SK-N-SH (cell line): Measurements from ENCODE around the gene TRMT44. TPM values are rescaled to one million over a fixed set of nuclear protein-coding genes. Genes with fewer than 3 reads are reported as not detected.

Source experiments
- CTCF ChIA-PET: fragments of 300-600, 350-600 bp; formaldehyde crosslinking; extraction: SDS; loops from one replicate; lab custom pipeline; 2021; lab: Yijun Ruan, JAX
- POLR2A ChIA-PET: fragments of 350-600 bp; sonication (Branson Sonifier 250); formaldehyde crosslinking; extraction: SDS; loops from one replicate; lab custom pipeline; 2020; ENCODE audit warnings: antibody characterized with exemption, inconsistent platforms; lab: Yijun Ruan, JAX
- DNase-seq: peaks from one replicate; pipeline ENCODE4 v3.0.0; 2012
- H2AFZ ChIP-seq: fragments of 200-600 bp; sonication (generic); 2 replicates; pipeline ENCODE4 v1.8.1; 2016; ENCODE audit warnings: antibody characterized with exemption, mild to moderate bottlenecking, low read depth
- H3F3A ChIP-seq: fragments of 200-600 bp; sonication (generic); replicated peaks from 2 replicates; pipeline ENCODE3; 2016; ENCODE audit warnings: antibody characterized with exemption, mild to moderate bottlenecking; ENCODE audit not compliant: insufficient read depth
- H3K27ac ChIP-seq, 2 experiments: fragments of 200-500 bp in 1 of 2; fragments of 200-600 bp in 1 of 2; sonication (Bioruptor generic) in 1 of 2; sonication (generic), shearing (Covaris generic) in 1 of 2; 2 replicates each; pipeline versions ENCODE4 v1.5.1 to v1.6.1; 2014 to 2016; ENCODE audit warnings: low read depth in 2 of 2, inconsistent platforms in 1 of 2, low read length in 1 of 2, mild to moderate bottlenecking in 1 of 2, mixed read lengths in 1 of 2
- H3K27me3 ChIP-seq: fragments of 200-600 bp; sonication (generic), shearing (Covaris generic); 2 replicates; pipeline ENCODE4 v1.6.1; 2016; ENCODE audit warnings: mixed run types; ENCODE audit not compliant: insufficient read depth
- H3K36me3 ChIP-seq, 2 experiments: fragments of 200-500 bp in 1 of 2; fragments of 200-600 bp in 1 of 2; sonication (Bioruptor generic) in 1 of 2; sonication (generic) in 1 of 2; replicated peaks in 1 of 2; 2 replicates each; pipeline versions ENCODE3 to v1.5.1; 2014 to 2016; ENCODE audit warnings: low read length in 1 of 2, mild to moderate bottlenecking in 1 of 2; ENCODE audit not compliant: insufficient read depth in 2 of 2, control insufficient read depth in 1 of 2
- H3K4me1 ChIP-seq, 2 experiments: fragments of 200-500 bp in 1 of 2; fragments of 200-600 bp in 1 of 2; sonication (Bioruptor generic) in 1 of 2; sonication (generic), shearing (Covaris generic) in 1 of 2; 2 replicates each; pipeline versions ENCODE4 v1.5.1 to v1.6.1; 2014 to 2016; ENCODE audit warnings: low read depth in 1 of 2, low read length in 1 of 2, mixed run types in 1 of 2; ENCODE audit not compliant: insufficient read depth in 2 of 2, control insufficient read depth in 1 of 2
- H3K4me2 ChIP-seq: fragments of 200-600 bp; sonication (generic), shearing (Covaris generic); 2 replicates; pipeline ENCODE4 v1.6.1; 2017; ENCODE audit warnings: mixed run types
- H3K4me3 ChIP-seq, 2 experiments: fragments of 200-500 bp in 1 of 2; fragments of 200-600 bp in 1 of 2; sonication (Bioruptor generic) in 1 of 2; sonication (generic), shearing (Covaris generic) in 1 of 2; 2 replicates each; pipeline versions ENCODE4 v1.5.1 to v1.8.1; 2014 to 2016; ENCODE audit warnings: low read depth in 2 of 2, inconsistent platforms in 1 of 2, low read length in 1 of 2, mild to moderate bottlenecking in 1 of 2, mixed read lengths in 1 of 2, moderate library complexity in 1 of 2
- H3K79me2 ChIP-seq: fragments of 200-600 bp; sonication (generic); 2 replicates; pipeline ENCODE4 v1.8.1; 2017; ENCODE audit warnings: mild to moderate bottlenecking; ENCODE audit not compliant: insufficient read depth
- H3K9ac ChIP-seq: fragments of 200-600 bp; sonication (generic); 2 replicates; pipeline ENCODE4 v1.6.1; 2017; ENCODE audit warnings: mixed run types
- H3K9me2 ChIP-seq: fragments of 200-600 bp; sonication (generic); 2 replicates; pipeline ENCODE4 v1.6.1; 2017; ENCODE audit warnings: mixed run types
- H3K9me3 ChIP-seq: fragments of 200-600 bp; sonication (generic); 2 replicates; pipeline ENCODE4 v1.6.1; 2017; ENCODE audit warnings: mixed run types, mild to moderate bottlenecking, moderate library complexity
- H4K20me1 ChIP-seq: fragments of 200-600 bp; sonication (generic); 2 replicates; pipeline ENCODE4 v1.6.1; 2017; ENCODE audit warnings: mild to moderate bottlenecking, mixed run types; ENCODE audit not compliant: insufficient read depth
- FOSL2 ChIP-seq: IDR thresholded peaks from 2 replicates; pipeline ENCODE4 v1.4.0; 2012; ENCODE audit warnings: low read depth, mild to moderate bottlenecking, moderate library complexity, borderline replicate concordance
- FOXJ3 ChIP-seq: sonication (generic); formaldehyde crosslinking; IDR thresholded peaks from 2 replicates; pipeline ENCODE4 v1.5.1; 2020; ENCODE audit warnings: mild to moderate bottlenecking, missing genetic modification reagents
- GABPA ChIP-seq: IDR thresholded peaks from 2 replicates; pipeline ENCODE4 v1.4.0; 2012; ENCODE audit warnings: low read depth, mild to moderate bottlenecking
- GATA2 ChIP-seq: sonication (generic); formaldehyde crosslinking; IDR thresholded peaks from 2 replicates; pipeline ENCODE4 v1.5.0; 2020; ENCODE audit warnings: mild to moderate bottlenecking, missing genetic modification reagents
- JUND ChIP-seq: IDR thresholded peaks from 2 replicates; pipeline ENCODE4 v1.4.0; 2012
- MEF2A ChIP-seq: IDR thresholded peaks from 2 replicates; pipeline ENCODE4 v1.4.0; 2012; ENCODE audit warnings: low read depth, borderline replicate concordance
- NRF1 ChIP-seq: IDR thresholded peaks from 2 replicates; pipeline ENCODE4 v1.6.1; 2012; ENCODE audit warnings: low read depth, mild to moderate bottlenecking, low read length
- POLR2AphosphoS5 ChIP-seq: IDR thresholded peaks from 2 replicates; pipeline ENCODE4 v1.6.1; 2012; ENCODE audit warnings: low read depth, low read length
- RAD21 ChIP-seq: IDR thresholded peaks from 2 replicates; pipeline ENCODE4 v1.6.1; 2012; ENCODE audit warnings: mild to moderate bottlenecking, low read length
- RCOR1 ChIP-seq: fragments of 150-350 bp; IDR thresholded peaks from 2 replicates; pipeline ENCODE4 v1.6.1; 2017; ENCODE audit warnings: antibody characterized with exemption, low read length
- TCF12 ChIP-seq: IDR thresholded peaks from 2 replicates; pipeline ENCODE4 v1.4.0; 2012
- TEAD4 ChIP-seq: IDR thresholded peaks from 2 replicates; pipeline ENCODE4 v1.4.0; 2012; ENCODE audit warnings: mild to moderate bottlenecking, borderline replicate concordance; ENCODE audit not compliant: insufficient read depth
- YY1 ChIP-seq: IDR thresholded peaks from 2 replicates; pipeline ENCODE4 v1.4.0; 2012; ENCODE audit warnings: low read depth, mild to moderate bottlenecking
- WGBS: methylation state at CpG from one replicate; pipeline ENCODE4 v1.1.6; 2017; ENCODE audit warnings: low lambda C conversion rate; 5-methylcytosine and 5-hydroxymethylcytosine counted together
- polyA plus RNA-seq, 3 experiments: library from polyadenylated mRNA; depleted of rRNA; stranded (reverse); fragments of >200 nt; gene quantifications; 2 replicates each; pipeline ENCODE4 v1.2.3, GENCODE V29; 2012
- TF ChIP-seq, protein P1 (sequence below): IDR thresholded peaks from 2 replicates; pipeline ENCODE4 v1.4.0; 2012; ENCODE audit warnings: low read depth, borderline replicate concordance
- TF ChIP-seq, protein P2 (sequence below): IDR thresholded peaks from 2 replicates; pipeline ENCODE4 v1.4.0; 2012; ENCODE audit warnings: low read depth
- TF ChIP-seq, protein P3 (sequence below): IDR thresholded peaks from 2 replicates; pipeline ENCODE4; 2012
- TF ChIP-seq, protein P4 (sequence below): fragments of 150-350 bp; IDR thresholded peaks from 2 replicates; pipeline ENCODE4 v1.6.1; 2016; ENCODE audit warnings: mild to moderate bottlenecking, low read depth, low read length
- TF ChIP-seq, protein P5 (sequence below): IDR thresholded peaks from 2 replicates; pipeline ENCODE4 v1.6.1; 2012; ENCODE audit warnings: mild to moderate bottlenecking, low read depth, low read length, moderate library complexity
- TF ChIP-seq, protein P6 (sequence below): fragments of 200-600 bp; sonication (generic); IDR thresholded peaks from 2 replicates; pipeline ENCODE4 v1.6.1; 2017; ENCODE audit warnings: antibody characterized with exemption, mild to moderate bottlenecking, moderate library complexity

The TRMT44 gene
- polyA plus RNA-seq, 1 of the 3 experiments (the other 2 are of a cell fraction) = 6.0 TPM

DNA sequence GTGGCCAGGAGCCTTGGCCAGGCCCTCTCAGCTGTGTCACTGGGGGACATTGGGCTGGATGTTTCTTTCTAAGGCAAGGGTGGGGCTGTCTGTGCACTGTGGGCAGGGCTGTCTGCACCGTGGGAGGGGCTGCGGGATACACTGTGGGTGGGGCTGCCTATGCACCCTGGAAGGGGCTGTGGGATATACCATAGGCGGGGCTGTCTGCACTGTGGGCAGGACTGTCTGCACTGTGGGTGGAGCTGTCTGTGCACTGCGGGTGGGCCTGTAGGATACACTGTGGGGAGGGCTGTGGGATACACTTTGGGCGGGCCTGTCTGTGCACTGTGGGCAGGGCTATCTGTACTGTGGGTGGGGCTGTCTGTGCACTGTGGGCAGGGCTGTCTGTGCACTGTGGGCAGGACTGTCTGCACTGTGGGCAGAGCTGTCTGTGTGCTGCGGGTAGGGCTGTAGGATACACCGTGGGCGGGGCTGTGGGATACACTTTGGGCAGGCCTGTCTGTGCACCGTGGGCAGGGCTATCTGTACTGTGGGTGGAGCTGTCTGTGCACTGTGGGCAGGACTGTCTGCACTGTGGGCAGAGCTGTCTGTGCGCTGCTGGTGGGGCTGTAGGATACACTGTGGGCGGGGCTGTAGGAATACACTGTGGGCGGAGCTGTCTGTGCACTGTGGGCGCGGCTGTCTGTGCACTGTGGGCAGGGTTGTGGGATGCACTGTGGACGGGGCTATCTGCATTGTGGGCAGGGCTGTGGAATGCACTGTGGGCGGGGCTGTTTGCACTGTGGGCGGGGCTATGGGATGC lies 31.1 kb upstream of the TRMT44 start (continued):
- TF ChIP-seq, protein P1, sequence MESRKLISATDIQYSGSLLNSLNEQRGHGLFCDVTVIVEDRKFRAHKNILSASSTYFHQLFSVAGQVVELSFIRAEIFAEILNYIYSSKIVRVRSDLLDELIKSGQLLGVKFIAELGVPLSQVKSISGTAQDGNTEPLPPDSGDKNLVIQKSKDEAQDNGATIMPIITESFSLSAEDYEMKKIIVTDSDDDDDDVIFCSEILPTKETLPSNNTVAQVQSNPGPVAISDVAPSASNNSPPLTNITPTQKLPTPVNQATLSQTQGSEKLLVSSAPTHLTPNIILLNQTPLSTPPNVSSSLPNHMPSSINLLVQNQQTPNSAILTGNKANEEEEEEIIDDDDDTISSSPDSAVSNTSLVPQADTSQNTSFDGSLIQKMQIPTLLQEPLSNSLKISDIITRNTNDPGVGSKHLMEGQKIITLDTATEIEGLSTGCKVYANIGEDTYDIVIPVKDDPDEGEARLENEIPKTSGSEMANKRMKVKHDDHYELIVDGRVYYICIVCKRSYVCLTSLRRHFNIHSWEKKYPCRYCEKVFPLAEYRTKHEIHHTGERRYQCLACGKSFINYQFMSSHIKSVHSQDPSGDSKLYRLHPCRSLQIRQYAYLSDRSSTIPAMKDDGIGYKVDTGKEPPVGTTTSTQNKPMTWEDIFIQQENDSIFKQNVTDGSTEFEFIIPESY = no peak
- no peak for TF ChIP-seq TCF12
- no peak for TF ChIP-seq RCOR1
- TF ChIP-seq GABPA = no peak
- no peak for TF ChIP-seq GATA2
- no peak for TF ChIP-seq JUND

DNA sequence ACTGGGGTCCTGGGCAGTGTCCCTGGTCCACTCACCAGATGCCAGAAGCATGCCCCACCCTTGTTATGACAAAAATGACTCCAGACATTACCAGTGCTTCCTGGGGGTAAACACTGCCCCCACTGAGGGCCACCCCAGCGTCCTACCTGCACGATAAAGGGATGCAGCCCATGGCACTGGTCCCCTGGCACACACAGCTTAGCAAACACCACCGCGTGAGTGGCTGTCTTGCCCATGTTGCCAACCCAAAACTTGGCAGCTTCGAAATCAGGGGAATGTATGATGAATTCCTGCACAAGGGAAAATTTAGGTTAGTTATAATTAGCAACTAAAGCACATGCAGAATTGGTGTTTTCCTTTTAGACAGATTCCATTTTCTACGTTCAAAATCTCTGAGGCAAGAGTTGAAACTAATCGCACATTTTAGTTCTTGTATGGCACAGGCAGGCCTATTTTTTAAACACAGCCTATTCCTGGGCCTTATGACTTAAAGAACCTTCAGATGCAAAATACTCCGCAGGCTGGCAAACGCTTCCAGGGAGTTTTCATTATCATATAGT lies 30.4 kb upstream of the TRMT44 start:
- no peaks in the 10 kb centered on the region for H3K9me3 ChIP-seq
- no peak overlapping the region for H3K27ac ChIP-seq
- no peak for DNase-seq
- H3K4me2 ChIP-seq = no peak overlapping the region
- ChIA-PET CTCF (interaction anchor here (0.7 to 5.1 kb wide), 21 partner anchors 7 to 423 kb away, joined by 3 to 66 read pairs (median 4); partner anchors contain the start of gene SH3TC1), POLR2A (no interaction called here)
- WGBS = 97% methylated on average over 7 of the region's 9 CpGs
- H3K36me3 ChIP-seq = peaks cover 15 to 47% of the 10 kb centered on the region in 2 experiments
- H3K9ac ChIP-seq = no peak overlapping the region
- no peaks in the 10 kb centered on the region for H3K27me3 ChIP-seq
- no peaks in the 10 kb centered on the region for H3K79me2 ChIP-seq
- H3K4me3 ChIP-seq = no peak overlapping the region
- H3K9me2 ChIP-seq = no peaks in the 10 kb centered on the region
- H3K4me1 ChIP-seq = peaks cover 0 to 4% of the 10 kb centered on the region in 2 experiments; a peak in 1 of 4 replicates
- no peaks in the 10 kb centered on the region for H4K20me1 ChIP-seq
- no peak overlapping the region for H2AFZ ChIP-seq
- H3F3A ChIP-seq = no peaks in the 10 kb centered on the region
- TF ChIP-seq, protein P2, sequence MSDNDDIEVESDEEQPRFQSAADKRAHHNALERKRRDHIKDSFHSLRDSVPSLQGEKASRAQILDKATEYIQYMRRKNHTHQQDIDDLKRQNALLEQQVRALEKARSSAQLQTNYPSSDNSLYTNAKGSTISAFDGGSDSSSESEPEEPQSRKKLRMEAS = no peak
- no peak for TF ChIP-seq POLR2AphosphoS5
- TF ChIP-seq, protein P3, sequence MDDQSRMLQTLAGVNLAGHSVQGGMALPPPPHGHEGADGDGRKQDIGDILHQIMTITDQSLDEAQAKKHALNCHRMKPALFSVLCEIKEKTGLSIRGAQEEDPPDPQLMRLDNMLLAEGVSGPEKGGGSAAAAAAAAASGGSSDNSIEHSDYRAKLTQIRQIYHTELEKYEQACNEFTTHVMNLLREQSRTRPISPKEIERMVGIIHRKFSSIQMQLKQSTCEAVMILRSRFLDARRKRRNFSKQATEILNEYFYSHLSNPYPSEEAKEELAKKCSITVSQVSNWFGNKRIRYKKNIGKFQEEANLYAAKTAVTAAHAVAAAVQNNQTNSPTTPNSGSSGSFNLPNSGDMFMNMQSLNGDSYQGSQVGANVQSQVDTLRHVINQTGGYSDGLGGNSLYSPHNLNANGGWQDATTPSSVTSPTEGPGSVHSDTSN = no peak
- no peak for TF ChIP-seq RAD21
- TF ChIP-seq, protein P4, sequence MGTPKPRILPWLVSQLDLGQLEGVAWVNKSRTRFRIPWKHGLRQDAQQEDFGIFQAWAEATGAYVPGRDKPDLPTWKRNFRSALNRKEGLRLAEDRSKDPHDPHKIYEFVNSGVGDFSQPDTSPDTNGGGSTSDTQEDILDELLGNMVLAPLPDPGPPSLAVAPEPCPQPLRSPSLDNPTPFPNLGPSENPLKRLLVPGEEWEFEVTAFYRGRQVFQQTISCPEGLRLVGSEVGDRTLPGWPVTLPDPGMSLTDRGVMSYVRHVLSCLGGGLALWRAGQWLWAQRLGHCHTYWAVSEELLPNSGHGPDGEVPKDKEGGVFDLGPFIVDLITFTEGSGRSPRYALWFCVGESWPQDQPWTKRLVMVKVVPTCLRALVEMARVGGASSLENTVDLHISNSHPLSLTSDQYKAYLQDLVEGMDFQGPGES = no peak
- no peak for TF ChIP-seq MEF2A
- TF ChIP-seq FOXJ3 (CRISPR knock-in tag) = no peak
- TF ChIP-seq, protein P5, sequence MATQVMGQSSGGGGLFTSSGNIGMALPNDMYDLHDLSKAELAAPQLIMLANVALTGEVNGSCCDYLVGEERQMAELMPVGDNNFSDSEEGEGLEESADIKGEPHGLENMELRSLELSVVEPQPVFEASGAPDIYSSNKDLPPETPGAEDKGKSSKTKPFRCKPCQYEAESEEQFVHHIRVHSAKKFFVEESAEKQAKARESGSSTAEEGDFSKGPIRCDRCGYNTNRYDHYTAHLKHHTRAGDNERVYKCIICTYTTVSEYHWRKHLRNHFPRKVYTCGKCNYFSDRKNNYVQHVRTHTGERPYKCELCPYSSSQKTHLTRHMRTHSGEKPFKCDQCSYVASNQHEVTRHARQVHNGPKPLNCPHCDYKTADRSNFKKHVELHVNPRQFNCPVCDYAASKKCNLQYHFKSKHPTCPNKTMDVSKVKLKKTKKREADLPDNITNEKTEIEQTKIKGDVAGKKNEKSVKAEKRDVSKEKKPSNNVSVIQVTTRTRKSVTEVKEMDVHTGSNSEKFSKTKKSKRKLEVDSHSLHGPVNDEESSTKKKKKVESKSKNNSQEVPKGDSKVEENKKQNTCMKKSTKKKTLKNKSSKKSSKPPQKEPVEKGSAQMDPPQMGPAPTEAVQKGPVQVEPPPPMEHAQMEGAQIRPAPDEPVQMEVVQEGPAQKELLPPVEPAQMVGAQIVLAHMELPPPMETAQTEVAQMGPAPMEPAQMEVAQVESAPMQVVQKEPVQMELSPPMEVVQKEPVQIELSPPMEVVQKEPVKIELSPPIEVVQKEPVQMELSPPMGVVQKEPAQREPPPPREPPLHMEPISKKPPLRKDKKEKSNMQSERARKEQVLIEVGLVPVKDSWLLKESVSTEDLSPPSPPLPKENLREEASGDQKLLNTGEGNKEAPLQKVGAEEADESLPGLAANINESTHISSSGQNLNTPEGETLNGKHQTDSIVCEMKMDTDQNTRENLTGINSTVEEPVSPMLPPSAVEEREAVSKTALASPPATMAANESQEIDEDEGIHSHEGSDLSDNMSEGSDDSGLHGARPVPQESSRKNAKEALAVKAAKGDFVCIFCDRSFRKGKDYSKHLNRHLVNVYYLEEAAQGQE = no peak
- no peak for TF ChIP-seq YY1
- TF ChIP-seq NRF1 = no peak
- no peak for TF ChIP-seq FOSL2
- TF ChIP-seq TEAD4 = no peak
- TF ChIP-seq, protein P6, sequence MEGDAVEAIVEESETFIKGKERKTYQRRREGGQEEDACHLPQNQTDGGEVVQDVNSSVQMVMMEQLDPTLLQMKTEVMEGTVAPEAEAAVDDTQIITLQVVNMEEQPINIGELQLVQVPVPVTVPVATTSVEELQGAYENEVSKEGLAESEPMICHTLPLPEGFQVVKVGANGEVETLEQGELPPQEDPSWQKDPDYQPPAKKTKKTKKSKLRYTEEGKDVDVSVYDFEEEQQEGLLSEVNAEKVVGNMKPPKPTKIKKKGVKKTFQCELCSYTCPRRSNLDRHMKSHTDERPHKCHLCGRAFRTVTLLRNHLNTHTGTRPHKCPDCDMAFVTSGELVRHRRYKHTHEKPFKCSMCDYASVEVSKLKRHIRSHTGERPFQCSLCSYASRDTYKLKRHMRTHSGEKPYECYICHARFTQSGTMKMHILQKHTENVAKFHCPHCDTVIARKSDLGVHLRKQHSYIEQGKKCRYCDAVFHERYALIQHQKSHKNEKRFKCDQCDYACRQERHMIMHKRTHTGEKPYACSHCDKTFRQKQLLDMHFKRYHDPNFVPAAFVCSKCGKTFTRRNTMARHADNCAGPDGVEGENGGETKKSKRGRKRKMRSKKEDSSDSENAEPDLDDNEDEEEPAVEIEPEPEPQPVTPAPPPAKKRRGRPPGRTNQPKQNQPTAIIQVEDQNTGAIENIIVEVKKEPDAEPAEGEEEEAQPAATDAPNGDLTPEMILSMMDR = no peak
